WTC11 (cell line): Measurements from ENCODE around the gene FASTKD2. TPM values are rescaled to one million over a fixed set of nuclear protein-coding genes. Genes with fewer than 3 reads are reported as not detected.

Source experiments
- ATAC-seq: fragments of 200-7000 bp; cut with Tn5 transposase; 2 replicates; pipeline ENCODE4 v1.10.0; 2021; ENCODE audit warnings: mild to moderate bottlenecking, moderate library complexity
- CTCF ChIA-PET: fragments of 300-600 bp; sonication (Branson Sonifier 250); formaldehyde crosslinking; loops from one replicate; lab custom pipeline; 2021; ENCODE audit warnings: antibody characterized with exemption; lab: Charles Lee
- POLR2A ChIA-PET: fragments of 350-600 bp; sonication (Branson Sonifier 250); formaldehyde crosslinking; loops from one replicate; lab custom pipeline; 2021; ENCODE audit warnings: antibody characterized with exemption; lab: Charles Lee
- DNase-seq: peaks from one replicate; pipeline ENCODE4 v3.0.0; 2021; ENCODE audit warnings: low spot score
- H3K27ac Mint-ChIP-seq: 2 replicates; pipeline ENCODE4 v1.8.0; 2021; ENCODE audit warnings: mixed read lengths
- H3K27me3 Mint-ChIP-seq: 2 replicates; pipeline ENCODE4 v1.8.0; 2021; ENCODE audit warnings: low read depth, mild to moderate bottlenecking, moderate library complexity, mixed read lengths
- H3K36me3 Mint-ChIP-seq: 2 replicates; pipeline ENCODE4 v1.8.0; 2021; ENCODE audit warnings: mixed read lengths
- H3K4me1 Mint-ChIP-seq: 2 replicates; pipeline ENCODE4 v1.8.0; 2022; ENCODE audit warnings: mixed read lengths
- H3K4me3 Mint-ChIP-seq: 2 replicates; pipeline ENCODE4 v1.8.0; 2021; ENCODE audit warnings: mild to moderate bottlenecking, moderate library complexity, mixed read lengths
- H3K9me3 Mint-ChIP-seq: 2 replicates; pipeline ENCODE4 v1.8.0; 2021; ENCODE audit warnings: mixed read lengths
- CREB1 ChIP-seq: sonication (generic); formaldehyde crosslinking; IDR thresholded peaks from 2 replicates; pipeline ENCODE4 v1.8.0; 2023; ENCODE audit warnings: mild to moderate bottlenecking, missing genetic modification reagents
- CREM ChIP-seq: sonication (generic); formaldehyde crosslinking; IDR thresholded peaks from 2 replicates; pipeline ENCODE4 v1.8.1; 2022; ENCODE audit warnings: mild to moderate bottlenecking, missing genetic modification reagents, moderate library complexity
- EMX1 ChIP-seq: fragments of 250-450 bp; sonication (Bioruptor Pico); IDR thresholded peaks from 2 replicates; pipeline ENCODE4 v1.8.0; 2021; ENCODE audit warnings: mild to moderate bottlenecking
- HMGA2 ChIP-seq: fragments of 250-450 bp; sonication (Bioruptor Pico); IDR thresholded peaks from 2 replicates; pipeline ENCODE4 v1.4.0; 2021; ENCODE audit warnings: mild to moderate bottlenecking, moderate library complexity
- JAZF1 ChIP-seq: fragments of 250-450 bp; sonication (Bioruptor Pico); IDR thresholded peaks from 2 replicates; pipeline ENCODE4 v1.9.0; 2021; ENCODE audit warnings: moderate library complexity, mild to moderate bottlenecking, inconsistent platforms
- MXD4 ChIP-seq: fragments of 250-450 bp; sonication (Bioruptor Pico); IDR thresholded peaks from 2 replicates; pipeline ENCODE4 v1.8.0; 2021; ENCODE audit warnings: mild to moderate bottlenecking, moderate library complexity, borderline replicate concordance
- NFYB ChIP-seq: sonication (generic); formaldehyde crosslinking; conservative IDR thresholded peaks from 2 replicates; pipeline ENCODE4 v1.8.0; 2022; ENCODE audit warnings: low read depth, missing genetic modification reagents
- PRRX2 ChIP-seq: fragments of 250-450 bp; sonication (Bioruptor Pico); IDR thresholded peaks from 2 replicates; pipeline ENCODE4 v1.8.0; 2021; ENCODE audit warnings: mild to moderate bottlenecking
- RELA ChIP-seq: sonication (generic); formaldehyde crosslinking; IDR thresholded peaks from 2 replicates; pipeline ENCODE4 v1.8.1; 2022; ENCODE audit warnings: missing genetic modification reagents, mild to moderate bottlenecking, borderline replicate concordance
- RORB ChIP-seq: fragments of 250-450 bp; sonication (Bioruptor Pico); IDR thresholded peaks from 2 replicates; pipeline ENCODE4 v1.9.0; 2021; ENCODE audit warnings: mild to moderate bottlenecking
- SMAD4 ChIP-seq: sonication (generic); formaldehyde crosslinking; IDR thresholded peaks from 2 replicates; pipeline ENCODE4 v1.8.0; 2022; ENCODE audit warnings: mild to moderate bottlenecking, missing genetic modification reagents
- TCF7 ChIP-seq: sonication (generic); formaldehyde crosslinking; IDR thresholded peaks from 2 replicates; pipeline ENCODE4 v1.8.0; 2022; ENCODE audit warnings: mild to moderate bottlenecking, low read depth, missing genetic modification reagents, moderate library complexity
- total RNA-seq: library from RNA; stranded (reverse); gene quantifications from 3 replicates; pipeline ENCODE4 v1.2.3, GENCODE V29; 2021
- TF ChIP-seq, protein P1 (sequence below): sonication (generic); formaldehyde crosslinking; IDR thresholded peaks from 2 replicates; pipeline ENCODE4 v1.8.1; 2022; ENCODE audit warnings: missing genetic modification reagents, borderline replicate concordance
- TF ChIP-seq, protein P2 (sequence below): sonication (generic); formaldehyde crosslinking; IDR thresholded peaks from 2 replicates; pipeline ENCODE4 v1.8.0; 2022; ENCODE audit warnings: mild to moderate bottlenecking, missing genetic modification reagents
- TF ChIP-seq, protein P3 (sequence below): sonication (generic); formaldehyde crosslinking; IDR thresholded peaks from 2 replicates; pipeline ENCODE4 v1.8.0; 2022; ENCODE audit warnings: mild to moderate bottlenecking, missing genetic modification reagents
- TF ChIP-seq, protein P4 (sequence below): fragments of 250-450 bp; sonication (Bioruptor Pico); IDR thresholded peaks from 2 replicates; pipeline ENCODE4 v1.9.0; 2021; ENCODE audit warnings: mild to moderate bottlenecking
- TF ChIP-seq, protein P5 (sequence below): fragments of 250-450 bp; sonication (Bioruptor Pico); IDR thresholded peaks from 2 replicates; pipeline ENCODE4 v2.1.2; 2022; ENCODE audit warnings: mild to moderate bottlenecking, moderate library complexity

Gene FASTKD2
- total RNA-seq, 1 experiment from 2014 or later = 33.7 TPM

- TF ChIP-seq, protein P1, sequence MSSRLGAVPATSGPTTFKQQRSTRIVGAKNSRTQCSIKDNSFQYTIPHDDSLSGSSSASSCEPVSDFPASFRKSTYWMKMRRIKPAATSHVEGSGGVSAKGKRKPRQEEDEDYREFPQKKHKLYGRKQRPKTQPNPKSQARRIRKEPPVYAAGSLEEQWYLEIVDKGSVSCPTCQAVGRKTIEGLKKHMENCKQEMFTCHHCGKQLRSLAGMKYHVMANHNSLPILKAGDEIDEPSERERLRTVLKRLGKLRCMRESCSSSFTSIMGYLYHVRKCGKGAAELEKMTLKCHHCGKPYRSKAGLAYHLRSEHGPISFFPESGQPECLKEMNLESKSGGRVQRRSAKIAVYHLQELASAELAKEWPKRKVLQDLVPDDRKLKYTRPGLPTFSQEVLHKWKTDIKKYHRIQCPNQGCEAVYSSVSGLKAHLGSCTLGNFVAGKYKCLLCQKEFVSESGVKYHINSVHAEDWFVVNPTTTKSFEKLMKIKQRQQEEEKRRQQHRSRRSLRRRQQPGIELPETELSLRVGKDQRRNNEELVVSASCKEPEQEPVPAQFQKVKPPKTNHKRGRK = no peak
- TF ChIP-seq TCF7 (CRISPR knock-in tag) (no peak), JAZF1 (no peak), RELA (no peak)
Measured at GRCh38 chr2:206765242-206766056, at the start of gene FASTKD2, which contains the start of gene MDH1B (continued).

GRCh38 chr2:206716623-206717022 lies 48.8 kb upstream of the FASTKD2 start:
- peaks cover 33% of the 10 kb centered on the region for H3K27me3 Mint-ChIP-seq
- TF ChIP-seq, protein P2, sequence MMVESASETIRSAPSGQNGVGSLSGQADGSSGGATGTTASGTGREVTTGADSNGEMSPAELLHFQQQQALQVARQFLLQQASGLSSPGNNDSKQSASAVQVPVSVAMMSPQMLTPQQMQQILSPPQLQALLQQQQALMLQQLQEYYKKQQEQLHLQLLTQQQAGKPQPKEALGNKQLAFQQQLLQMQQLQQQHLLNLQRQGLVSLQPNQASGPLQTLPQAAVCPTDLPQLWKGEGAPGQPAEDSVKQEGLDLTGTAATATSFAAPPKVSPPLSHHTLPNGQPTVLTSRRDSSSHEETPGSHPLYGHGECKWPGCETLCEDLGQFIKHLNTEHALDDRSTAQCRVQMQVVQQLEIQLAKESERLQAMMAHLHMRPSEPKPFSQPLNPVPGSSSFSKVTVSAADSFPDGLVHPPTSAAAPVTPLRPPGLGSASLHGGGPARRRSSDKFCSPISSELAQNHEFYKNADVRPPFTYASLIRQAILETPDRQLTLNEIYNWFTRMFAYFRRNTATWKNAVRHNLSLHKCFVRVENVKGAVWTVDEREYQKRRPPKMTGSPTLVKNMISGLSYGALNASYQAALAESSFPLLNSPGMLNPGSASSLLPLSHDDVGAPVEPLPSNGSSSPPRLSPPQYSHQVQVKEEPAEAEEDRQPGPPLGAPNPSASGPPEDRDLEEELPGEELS (CRISPR knock-in tag) = no peak
- TF ChIP-seq RORB (CRISPR knock-in tag) (no peak), EMX1 (CRISPR knock-in tag) (no peak), SMAD4 (CRISPR knock-in tag) (no peak), CREM (CRISPR knock-in tag) (no peak), HMGA2 (CRISPR knock-in tag) (no peak), PRRX2 (CRISPR knock-in tag) (no peak), MXD4 (no peak)
- TF ChIP-seq, all 79 proteins: peak for 0
- no peak for ATAC-seq
- Mint-ChIP-seq H3K36me3 (peaks cover 3% of the 10 kb centered on the region; the same call in 1 of the 2 replicates), H3K9me3 (peaks cover 14% of the 10 kb centered on the region), H3K4me3 (no peak overlapping the region), H3K4me1 (peaks cover 13% of the 10 kb centered on the region), H3K27ac (no peak overlapping the region)
- ChIA-PET POLR2A (no interaction called here), CTCF (no interaction called here)
- no peak for DNase-seq

DNA sequence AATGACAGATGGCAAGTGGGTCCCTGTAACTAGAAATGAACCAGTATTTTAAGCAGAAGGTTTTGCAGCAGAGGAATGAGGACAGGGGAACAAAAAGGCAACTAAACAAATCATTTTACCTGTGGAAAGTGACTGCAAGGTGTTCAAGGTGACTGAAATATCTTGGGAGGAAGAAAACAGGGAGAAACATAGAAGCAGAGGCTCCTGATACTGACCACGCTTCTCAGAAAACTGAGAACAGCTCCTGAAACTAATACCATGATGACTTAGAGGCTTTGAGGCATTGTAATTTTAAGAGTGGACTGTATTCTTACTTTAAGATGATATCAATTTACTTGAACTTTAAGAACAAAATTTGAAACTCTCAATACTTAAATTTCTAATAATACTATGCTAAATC lies 47.1 kb upstream of the FASTKD2 start, which contains the start of gene DYTN:
DYTN (minus strand) TSS at position 101 of the 400 bp plus-strand sequence. CDS start 117 bp downstream, outside the sequence.
- no peak for DNase-seq
- peaks cover 28% of the 10 kb centered on the region for H3K9me3 Mint-ChIP-seq
- peaks cover 10% of the 10 kb centered on the region for H3K4me1 Mint-ChIP-seq

More for the DNA sequence above, 47.1 kb upstream of the FASTKD2 start, which contains the start of gene DYTN:
- no peak for ATAC-seq
- H3K4me3 Mint-ChIP-seq = no peak within 1 kb of the TSS
- POLR2A ChIA-PET = no interaction called here
- H3K36me3 Mint-ChIP-seq = peaks cover 8% of the 10 kb centered on the region; the same call in 1 of the 2 replicates
- peak within 1 kb of the TSS; percentile 14; the same call in 1 of the 2 replicates for H3K27ac Mint-ChIP-seq
- CTCF ChIA-PET = no interaction called here
- H3K27me3 Mint-ChIP-seq = peaks cover 33% of the 10 kb centered on the region
- TF ChIP-seq HMGA2 (CRISPR knock-in tag) = no peak
- TF ChIP-seq, protein P3, sequence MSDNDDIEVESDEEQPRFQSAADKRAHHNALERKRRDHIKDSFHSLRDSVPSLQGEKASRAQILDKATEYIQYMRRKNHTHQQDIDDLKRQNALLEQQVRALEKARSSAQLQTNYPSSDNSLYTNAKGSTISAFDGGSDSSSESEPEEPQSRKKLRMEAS (CRISPR knock-in tag) = no peak
- TF ChIP-seq, protein P4, sequence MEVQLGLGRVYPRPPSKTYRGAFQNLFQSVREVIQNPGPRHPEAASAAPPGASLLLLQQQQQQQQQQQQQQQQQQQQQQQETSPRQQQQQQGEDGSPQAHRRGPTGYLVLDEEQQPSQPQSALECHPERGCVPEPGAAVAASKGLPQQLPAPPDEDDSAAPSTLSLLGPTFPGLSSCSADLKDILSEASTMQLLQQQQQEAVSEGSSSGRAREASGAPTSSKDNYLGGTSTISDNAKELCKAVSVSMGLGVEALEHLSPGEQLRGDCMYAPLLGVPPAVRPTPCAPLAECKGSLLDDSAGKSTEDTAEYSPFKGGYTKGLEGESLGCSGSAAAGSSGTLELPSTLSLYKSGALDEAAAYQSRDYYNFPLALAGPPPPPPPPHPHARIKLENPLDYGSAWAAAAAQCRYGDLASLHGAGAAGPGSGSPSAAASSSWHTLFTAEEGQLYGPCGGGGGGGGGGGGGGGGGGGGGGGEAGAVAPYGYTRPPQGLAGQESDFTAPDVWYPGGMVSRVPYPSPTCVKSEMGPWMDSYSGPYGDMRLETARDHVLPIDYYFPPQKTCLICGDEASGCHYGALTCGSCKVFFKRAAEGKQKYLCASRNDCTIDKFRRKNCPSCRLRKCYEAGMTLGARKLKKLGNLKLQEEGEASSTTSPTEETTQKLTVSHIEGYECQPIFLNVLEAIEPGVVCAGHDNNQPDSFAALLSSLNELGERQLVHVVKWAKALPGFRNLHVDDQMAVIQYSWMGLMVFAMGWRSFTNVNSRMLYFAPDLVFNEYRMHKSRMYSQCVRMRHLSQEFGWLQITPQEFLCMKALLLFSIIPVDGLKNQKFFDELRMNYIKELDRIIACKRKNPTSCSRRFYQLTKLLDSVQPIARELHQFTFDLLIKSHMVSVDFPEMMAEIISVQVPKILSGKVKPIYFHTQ = no peak
- TF ChIP-seq SMAD4 (CRISPR knock-in tag) = no peak
- no peak for TF ChIP-seq CREB1 (CRISPR knock-in tag)
- no peak for TF ChIP-seq JAZF1
- TF ChIP-seq, protein P5, sequence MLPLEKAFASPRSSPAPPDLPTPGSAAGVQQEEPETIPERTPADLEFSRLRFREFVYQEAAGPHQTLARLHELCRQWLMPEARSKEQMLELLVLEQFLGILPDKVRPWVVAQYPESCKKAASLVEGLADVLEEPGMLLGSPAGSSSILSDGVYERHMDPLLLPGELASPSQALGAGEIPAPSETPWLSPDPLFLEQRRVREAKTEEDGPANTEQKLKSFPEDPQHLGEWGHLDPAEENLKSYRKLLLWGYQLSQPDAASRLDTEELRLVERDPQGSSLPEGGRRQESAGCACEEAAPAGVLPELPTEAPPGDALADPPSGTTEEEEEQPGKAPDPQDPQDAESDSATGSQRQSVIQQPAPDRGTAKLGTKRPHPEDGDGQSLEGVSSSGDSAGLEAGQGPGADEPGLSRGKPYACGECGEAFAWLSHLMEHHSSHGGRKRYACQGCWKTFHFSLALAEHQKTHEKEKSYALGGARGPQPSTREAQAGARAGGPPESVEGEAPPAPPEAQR (CRISPR knock-in tag) = no peak
- no peak for TF ChIP-seq NFYB (CRISPR knock-in tag)
- TF ChIP-seq, all 79 proteins: peak for 0
